GM23338 (cell line): ENCODE data around the gene C1orf174. TPM values are rescaled to one million over a fixed set of nuclear protein-coding genes. Genes with fewer than 3 reads are reported as not detected.

ENCODE experiments used
- ATAC-seq: fragments of 200-7000 bp; cut with Tn5 transposase; 3 replicates; pipeline ENCODE4 v1.9.1; 2020
- DNase-seq: peaks from one replicate; pipeline ENCODE4 v3.0.0-alpha.2; 2015; ENCODE audit warnings: low spot score
- H2AFZ ChIP-seq: fragments of 200-600 bp; sonication (generic); 2 replicates; pipeline ENCODE4 v1.8.0; 2016; ENCODE audit warnings: antibody characterized with exemption, mild to moderate bottlenecking, moderate library complexity
- H3F3A ChIP-seq: fragments of 200-600 bp; sonication (generic); replicated peaks from 2 replicates; pipeline ENCODE4 v1.8.0; 2017; ENCODE audit warnings: antibody characterized with exemption, mixed run types, low read depth
- H3K27ac ChIP-seq: fragments of 200-600 bp; sonication (generic); 2 replicates; pipeline ENCODE4 v1.6.1; 2016; ENCODE audit warnings: low read depth
- H3K27me3 ChIP-seq: fragments of 200-600 bp; sonication (generic); 2 replicates; pipeline ENCODE4 v1.8.0; 2016; ENCODE audit warnings: mild to moderate bottlenecking, mixed run types, moderate library complexity; ENCODE audit not compliant: insufficient read depth
- H3K36me3 ChIP-seq: fragments of 200-600 bp; sonication (generic); 2 replicates; pipeline ENCODE4 v1.8.0; 2016; ENCODE audit warnings: mild to moderate bottlenecking; ENCODE audit not compliant: insufficient read depth
- H3K4me1 ChIP-seq: fragments of 200-600 bp; sonication (generic); 2 replicates; pipeline ENCODE4 v1.8.0; 2016; ENCODE audit warnings: mild to moderate bottlenecking, moderate library complexity; ENCODE audit not compliant: insufficient read depth
- H3K4me2 ChIP-seq: fragments of 200-600 bp; sonication (generic); 2 replicates; pipeline ENCODE4 v1.7.1; 2017; ENCODE audit warnings: mixed run types
- H3K4me3 ChIP-seq: fragments of 200-600 bp; sonication (generic); 2 replicates; pipeline ENCODE4 v1.6.1; 2016; ENCODE audit warnings: mixed run types
- H3K79me2 ChIP-seq: fragments of 200-600 bp; sonication (generic); replicated peaks from 2 replicates; pipeline ENCODE4 v1.8.0; 2017; ENCODE audit warnings: mild to moderate bottlenecking; ENCODE audit not compliant: insufficient read depth
- H3K9me2 ChIP-seq: fragments of 200-600 bp; sonication (generic); 2 replicates; pipeline ENCODE4 v1.8.0; 2017; ENCODE audit not compliant: insufficient read depth
- H4K20me1 ChIP-seq: fragments of 200-600 bp; sonication (generic); replicated peaks from 2 replicates; pipeline ENCODE4 v1.8.0; 2017; ENCODE audit warnings: mild to moderate bottlenecking; ENCODE audit not compliant: insufficient read depth
- H3K27ac Mint-ChIP-seq: 2 replicates; pipeline ENCODE4 v1.8.0; 2020; ENCODE audit warnings: inconsistent platforms, mild to moderate bottlenecking, moderate library complexity, mixed read lengths
- H3K27me3 Mint-ChIP-seq: 3 replicates; pipeline ENCODE4 v1.8.0; 2022; ENCODE audit warnings: low read depth, mild to moderate bottlenecking, moderate library complexity, mixed read lengths, inconsistent platforms; ENCODE audit not compliant: insufficient read depth, poor library complexity
- H3K36me3 Mint-ChIP-seq: 3 replicates; pipeline ENCODE4 v1.8.0; 2021; ENCODE audit warnings: low read depth, mild to moderate bottlenecking, inconsistent platforms, moderate library complexity, mixed read lengths
- H3K4me1 Mint-ChIP-seq: 3 replicates; pipeline ENCODE4 v1.8.0; 2020; ENCODE audit warnings: mild to moderate bottlenecking, inconsistent platforms, mixed read lengths
- H3K4me3 Mint-ChIP-seq: 3 replicates; pipeline ENCODE4 v1.8.0; 2021; ENCODE audit warnings: moderate library complexity, mild to moderate bottlenecking, inconsistent platforms, mixed read lengths
- H3K9me3 Mint-ChIP-seq: 3 replicates; pipeline ENCODE4 v1.8.0; 2020; ENCODE audit warnings: moderate library complexity, mild to moderate bottlenecking, inconsistent platforms, mixed read lengths
- NANOG ChIP-seq: IDR thresholded peaks from 2 replicates; pipeline ENCODE4 v1.6.1; 2016; ENCODE audit warnings: antibody characterized with exemption, borderline replicate concordance
- POLR2AphosphoS5 ChIP-seq: IDR thresholded peaks from 2 replicates; pipeline ENCODE4 v1.6.1; 2016; ENCODE audit warnings: antibody characterized with exemption, low read depth
- ZNF331 ChIP-seq: fragments of 250-450 bp; sonication (Bioruptor Pico); IDR thresholded peaks from 2 replicates; pipeline ENCODE4 v1.5.0; 2020; ENCODE audit warnings: low read depth, mild to moderate bottlenecking, moderate library complexity
- polyA plus RNA-seq: library from polyadenylated mRNA; unstranded; fragments of >200 nt; fragmentation: Nextera tagmentation; extraction: Ambion mirVana; gene quantifications from 2 replicates; pipeline ENCODE4 v1.2.1, GENCODE V29; 2016
- total RNA-seq: library from RNA; depleted of rRNA; stranded (reverse); fragments of >200 nt; shearing (Covaris generic); gene quantifications from 2 replicates; pipeline ENCODE4 v1.2.3, GENCODE V29; 2014
- TF ChIP-seq, protein P1 (sequence below): IDR thresholded peaks from 2 replicates; pipeline ENCODE4 v1.6.1; 2016; ENCODE audit warnings: antibody characterized with exemption
- TF ChIP-seq, protein P2 (sequence below): fragments of 250-450 bp; sonication (Bioruptor Pico); IDR thresholded peaks from 2 replicates; pipeline ENCODE4 v1.5.0; 2020; ENCODE audit warnings: mild to moderate bottlenecking, moderate library complexity

The C1orf174 gene
- total and polyA plus RNA-seq, 2 experiments from 2014 or later, result 28.5 to 28.7 TPM

GRCh38 chr1:3908886-3909517 is 8.9 kb upstream of the C1orf174 start:
- Mint-ChIP-seq H3K4me3 (no peak overlapping the region), H3K4me1 (peaks cover 19% of the 10 kb centered on the region), H3K36me3 (no peaks in the 10 kb centered on the region; the same call in 2 of the 3 replicates), H3K27me3 (peaks cover 11% of the 10 kb centered on the region), H3K27ac (no peak overlapping the region), H3K9me3 (peaks cover 2% of the 10 kb centered on the region; the same call in 2 of the 3 replicates)
- H3K27me3 ChIP-seq, result no peaks in the 10 kb centered on the region
- ATAC-seq (no peak), DNase-seq (no peak)
- H3F3A ChIP-seq, result no peaks in the 10 kb centered on the region
- no peaks in the 10 kb centered on the region for H3K9me2 ChIP-seq
- no peaks in the 10 kb centered on the region for H4K20me1 ChIP-seq
- H3K36me3 ChIP-seq, result no peaks in the 10 kb centered on the region
- H3K4me2 ChIP-seq, result no peak overlapping the region
- TF ChIP-seq, protein P1, sequence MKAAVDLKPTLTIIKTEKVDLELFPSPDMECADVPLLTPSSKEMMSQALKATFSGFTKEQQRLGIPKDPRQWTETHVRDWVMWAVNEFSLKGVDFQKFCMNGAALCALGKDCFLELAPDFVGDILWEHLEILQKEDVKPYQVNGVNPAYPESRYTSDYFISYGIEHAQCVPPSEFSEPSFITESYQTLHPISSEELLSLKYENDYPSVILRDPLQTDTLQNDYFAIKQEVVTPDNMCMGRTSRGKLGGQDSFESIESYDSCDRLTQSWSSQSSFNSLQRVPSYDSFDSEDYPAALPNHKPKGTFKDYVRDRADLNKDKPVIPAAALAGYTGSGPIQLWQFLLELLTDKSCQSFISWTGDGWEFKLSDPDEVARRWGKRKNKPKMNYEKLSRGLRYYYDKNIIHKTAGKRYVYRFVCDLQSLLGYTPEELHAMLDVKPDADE, result no peak
- no peak for TF ChIP-seq ZNF331 (CRISPR knock-in tag)
- TF ChIP-seq POLR2AphosphoS5, result no peak
- no peak for TF ChIP-seq NANOG
- TF ChIP-seq, protein P2, sequence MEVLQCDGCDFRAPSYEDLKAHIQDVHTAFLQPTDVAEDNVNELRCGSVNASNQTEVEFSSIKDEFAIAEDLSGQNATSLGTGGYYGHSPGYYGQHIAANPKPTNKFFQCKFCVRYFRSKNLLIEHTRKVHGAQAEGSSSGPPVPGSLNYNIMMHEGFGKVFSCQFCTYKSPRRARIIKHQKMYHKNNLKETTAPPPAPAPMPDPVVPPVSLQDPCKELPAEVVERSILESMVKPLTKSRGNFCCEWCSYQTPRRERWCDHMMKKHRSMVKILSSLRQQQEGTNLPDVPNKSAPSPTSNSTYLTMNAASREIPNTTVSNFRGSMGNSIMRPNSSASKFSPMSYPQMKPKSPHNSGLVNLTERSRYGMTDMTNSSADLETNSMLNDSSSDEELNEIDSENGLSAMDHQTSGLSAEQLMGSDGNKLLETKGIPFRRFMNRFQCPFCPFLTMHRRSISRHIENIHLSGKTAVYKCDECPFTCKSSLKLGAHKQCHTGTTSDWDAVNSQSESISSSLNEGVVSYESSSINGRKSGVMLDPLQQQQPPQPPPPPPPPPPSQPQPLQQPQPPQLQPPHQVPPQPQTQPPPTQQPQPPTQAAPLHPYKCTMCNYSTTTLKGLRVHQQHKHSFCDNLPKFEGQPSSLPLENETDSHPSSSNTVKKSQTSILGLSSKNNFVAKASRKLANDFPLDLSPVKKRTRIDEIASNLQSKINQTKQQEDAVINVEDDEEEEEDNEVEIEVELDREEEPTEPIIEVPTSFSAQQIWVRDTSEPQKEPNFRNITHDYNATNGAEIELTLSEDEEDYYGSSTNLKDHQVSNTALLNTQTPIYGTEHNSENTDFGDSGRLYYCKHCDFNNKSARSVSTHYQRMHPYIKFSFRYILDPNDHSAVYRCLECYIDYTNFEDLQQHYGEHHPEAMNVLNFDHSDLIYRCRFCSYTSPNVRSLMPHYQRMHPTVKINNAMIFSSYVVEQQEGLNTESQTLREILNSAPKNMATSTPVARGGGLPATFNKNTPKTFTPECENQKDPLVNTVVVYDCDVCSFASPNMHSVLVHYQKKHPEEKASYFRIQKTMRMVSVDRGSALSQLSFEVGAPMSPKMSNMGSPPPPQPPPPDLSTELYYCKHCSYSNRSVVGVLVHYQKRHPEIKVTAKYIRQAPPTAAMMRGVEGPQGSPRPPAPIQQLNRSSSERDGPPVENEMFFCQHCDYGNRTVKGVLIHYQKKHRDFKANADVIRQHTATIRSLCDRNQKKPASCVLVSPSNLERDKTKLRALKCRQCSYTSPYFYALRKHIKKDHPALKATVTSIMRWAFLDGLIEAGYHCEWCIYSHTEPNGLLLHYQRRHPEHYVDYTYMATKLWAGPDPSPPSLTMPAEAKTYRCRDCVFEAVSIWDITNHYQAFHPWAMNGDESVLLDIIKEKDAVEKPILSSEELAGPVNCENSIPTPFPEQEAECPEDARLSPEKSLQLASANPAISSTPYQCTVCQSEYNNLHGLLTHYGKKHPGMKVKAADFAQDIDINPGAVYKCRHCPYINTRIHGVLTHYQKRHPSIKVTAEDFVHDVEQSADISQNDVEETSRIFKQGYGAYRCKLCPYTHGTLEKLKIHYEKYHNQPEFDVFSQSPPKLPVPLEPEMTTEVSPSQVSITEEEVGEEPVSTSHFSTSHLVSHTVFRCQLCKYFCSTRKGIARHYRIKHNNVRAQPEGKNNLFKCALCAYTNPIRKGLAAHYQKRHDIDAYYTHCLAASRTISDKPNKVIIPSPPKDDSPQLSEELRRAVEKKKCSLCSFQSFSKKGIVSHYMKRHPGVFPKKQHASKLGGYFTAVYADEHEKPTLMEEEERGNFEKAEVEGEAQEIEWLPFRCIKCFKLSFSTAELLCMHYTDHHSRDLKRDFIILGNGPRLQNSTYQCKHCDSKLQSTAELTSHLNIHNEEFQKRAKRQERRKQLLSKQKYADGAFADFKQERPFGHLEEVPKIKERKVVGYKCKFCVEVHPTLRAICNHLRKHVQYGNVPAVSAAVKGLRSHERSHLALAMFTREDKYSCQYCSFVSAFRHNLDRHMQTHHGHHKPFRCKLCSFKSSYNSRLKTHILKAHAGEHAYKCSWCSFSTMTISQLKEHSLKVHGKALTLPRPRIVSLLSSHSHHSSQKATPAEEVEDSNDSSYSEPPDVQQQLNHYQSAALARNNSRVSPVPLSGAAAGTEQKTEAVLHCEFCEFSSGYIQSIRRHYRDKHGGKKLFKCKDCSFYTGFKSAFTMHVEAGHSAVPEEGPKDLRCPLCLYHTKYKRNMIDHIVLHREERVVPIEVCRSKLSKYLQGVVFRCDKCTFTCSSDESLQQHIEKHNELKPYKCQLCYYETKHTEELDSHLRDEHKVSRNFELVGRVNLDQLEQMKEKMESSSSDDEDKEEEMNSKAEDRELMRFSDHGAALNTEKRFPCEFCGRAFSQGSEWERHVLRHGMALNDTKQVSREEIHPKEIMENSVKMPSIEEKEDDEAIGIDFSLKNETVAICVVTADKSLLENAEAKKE (CRISPR knock-in tag), result no peak
- no peaks in the 10 kb centered on the region for H3K79me2 ChIP-seq
- no peak overlapping the region for H2AFZ ChIP-seq
- H3K4me1 ChIP-seq, result no peaks in the 10 kb centered on the region
- no peak overlapping the region for H3K27ac ChIP-seq
- no peak overlapping the region for H3K4me3 ChIP-seq
